Caco-2 (cell line): ENCODE measurements around the gene RAB5IF. TPM values are rescaled to one million over a fixed set of nuclear protein-coding genes. Genes with fewer than 3 reads are reported as not detected.

Source experiments
- Bru-seq: library from RNA; stranded (reverse); fragments of 400-500 nt; gene quantifications from one replicate; lab custom pipeline; 2021; lab: Mats Ljungman, UMichigan
- BruChase-seq, 2 experiments: library from RNA; stranded (reverse); fragments of 400-500 nt; gene quantifications; one replicate each; lab custom pipeline; 2021; lab: Mats Ljungman, UMichigan
- BruUV-seq: library from RNA; stranded (reverse); fragments of 400-500 nt; replicated peaks from 2 replicates; lab custom pipeline; 2021; lab: Mats Ljungman, UMichigan
- CTCF ChIA-PET: fragments of 300-600 bp; sonication (Branson Sonifier 250); formaldehyde crosslinking; loops from one replicate; lab custom pipeline; 2022; ENCODE audit warnings: antibody characterized with exemption; lab: Charles Lee
- POLR2A ChIA-PET: fragments of 300-600 bp; sonication (Branson Sonifier 250); formaldehyde crosslinking; loops from one replicate; lab custom pipeline; 2022; ENCODE audit warnings: antibody characterized with exemption; lab: Charles Lee
- DNase-seq, 2 experiments: peaks; one replicate each; pipeline versions ENCODE4 v3.0.0 to v3.0.0-alpha.2; 2020 to 2022
- H3K27me3 ChIP-seq: replicated peaks from 2 replicates; pipeline ENCODE4 v1.6.0; 2011; ENCODE audit warnings: low read length; ENCODE audit not compliant: control insufficient read depth, insufficient read depth
- H3K36me3 ChIP-seq: 2 replicates; pipeline ENCODE4 v1.5.1; 2011; ENCODE audit warnings: low read length; ENCODE audit not compliant: control insufficient read depth, insufficient read depth
- H3K4me1 ChIP-seq: fragments of 250-450 bp; sonication (Bioruptor Pico); 2 replicates; pipeline ENCODE4 v1.5.1; 2020; ENCODE audit warnings: mild to moderate bottlenecking
- H3K4me3 ChIP-seq: 2 replicates; pipeline ENCODE4 v1.5.1; 2011; ENCODE audit warnings: low read depth, mild to moderate bottlenecking, control low read depth, low read length
- H3K9me3 ChIP-seq: fragments of 250-450 bp; sonication (Bioruptor Pico); 2 replicates; pipeline ENCODE4 v1.5.1; 2020; ENCODE audit warnings: mild to moderate bottlenecking, moderate library complexity
- H3K27ac Mint-ChIP-seq: one replicate; pipeline ENCODE4 v1.8.0; 2022; ENCODE audit warnings: mixed read lengths; ENCODE audit not compliant: unreplicated experiment
- H3K27me3 Mint-ChIP-seq: one replicate; pipeline ENCODE4 v1.8.0; 2022; ENCODE audit warnings: mixed read lengths; ENCODE audit not compliant: insufficient read depth, unreplicated experiment
- H3K36me3 Mint-ChIP-seq: one replicate; pipeline ENCODE4 v1.8.0; 2022; ENCODE audit warnings: mild to moderate bottlenecking, mixed read lengths; ENCODE audit not compliant: insufficient read depth, unreplicated experiment
- H3K4me1 Mint-ChIP-seq: one replicate; pipeline ENCODE4 v1.8.0; 2022; ENCODE audit warnings: low read depth, mixed read lengths; ENCODE audit not compliant: unreplicated experiment
- H3K4me3 Mint-ChIP-seq: one replicate; pipeline ENCODE4 v1.8.0; 2022; ENCODE audit warnings: mild to moderate bottlenecking, moderate library complexity, mixed read lengths; ENCODE audit not compliant: unreplicated experiment
- H3K9me3 Mint-ChIP-seq: one replicate; pipeline ENCODE4 v1.8.0; 2022; ENCODE audit warnings: mixed read lengths; ENCODE audit not compliant: unreplicated experiment
- intact Hi-C: fragments of 100-400 bp; cut with micrococcal nuclease; formaldehyde crosslinking; loops from one replicate; pipeline ENCODE4 v1.10.0; 2022; ENCODE audit not compliant: unreplicated experiment
- long read RNA-seq: library from polyadenylated mRNA; stranded (forward); transcript quantifications from one replicate; pipeline ENCODE4 v2.0.0, GENCODE V29; 2022
- total RNA-seq: library from RNA; stranded (reverse); gene quantifications from 2 replicates; pipeline ENCODE4 v1.2.3, GENCODE V29; 2022
- TF ChIP-seq, protein P1 (sequence below), 2 experiments: fragments of 200-600 bp in 1 of 2; IDR thresholded peaks; 1 replicate in 1 of 2; 2 replicates in 1 of 2; pipeline versions ENCODE4 v1.5.1 to v1.8.0; 2011 to 2022; ENCODE audit warnings: antibody characterized with exemption in 1 of 2, control low read depth in 1 of 2, inconsistent platforms in 1 of 2, low read depth in 1 of 2, low read length in 1 of 2, mild to moderate bottlenecking in 1 of 2, moderate library complexity in 1 of 2; ENCODE audit not compliant: insufficient read depth in 1 of 2, severe bottlenecking in 1 of 2, unreplicated experiment in 1 of 2

RAB5IF gene, protein sequence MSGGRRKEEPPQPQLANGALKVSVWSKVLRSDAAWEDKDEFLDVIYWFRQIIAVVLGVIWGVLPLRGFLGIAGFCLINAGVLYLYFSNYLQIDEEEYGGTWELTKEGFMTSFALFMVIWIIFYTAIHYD
- total RNA-seq (279 and 282 TPM in 2 replicates), Bru-seq, nascent RNA (percentile 97 among the genes with signal in this experiment), BruChase-seq, experiment 1, labeled RNA remaining after a 2-hour chase (percentile 99 among the genes with signal in this experiment), BruChase-seq, experiment 2, labeled RNA remaining after a 6-hour chase (percentile 100 among the genes with signal in this experiment)
- long read RNA-seq, transcript RAB5IF-201 (3 exons, 896 nt) = minor isoform, 8 of 604 reads
- long read RNA-seq, transcript RAB5IF-204 (5 exons, 1,170 nt) = minor isoform, 14 of 604 reads
- long read RNA-seq, transcript RAB5IF-202 (4 exons, 1,114 nt) = major isoform, 536 of 604 reads
- long read RNA-seq, partial matches to known transcripts = 4 of 604 reads
- long read RNA-seq, other reads (novel, unspliced or antisense) = 38 of 604 reads

DNA sequence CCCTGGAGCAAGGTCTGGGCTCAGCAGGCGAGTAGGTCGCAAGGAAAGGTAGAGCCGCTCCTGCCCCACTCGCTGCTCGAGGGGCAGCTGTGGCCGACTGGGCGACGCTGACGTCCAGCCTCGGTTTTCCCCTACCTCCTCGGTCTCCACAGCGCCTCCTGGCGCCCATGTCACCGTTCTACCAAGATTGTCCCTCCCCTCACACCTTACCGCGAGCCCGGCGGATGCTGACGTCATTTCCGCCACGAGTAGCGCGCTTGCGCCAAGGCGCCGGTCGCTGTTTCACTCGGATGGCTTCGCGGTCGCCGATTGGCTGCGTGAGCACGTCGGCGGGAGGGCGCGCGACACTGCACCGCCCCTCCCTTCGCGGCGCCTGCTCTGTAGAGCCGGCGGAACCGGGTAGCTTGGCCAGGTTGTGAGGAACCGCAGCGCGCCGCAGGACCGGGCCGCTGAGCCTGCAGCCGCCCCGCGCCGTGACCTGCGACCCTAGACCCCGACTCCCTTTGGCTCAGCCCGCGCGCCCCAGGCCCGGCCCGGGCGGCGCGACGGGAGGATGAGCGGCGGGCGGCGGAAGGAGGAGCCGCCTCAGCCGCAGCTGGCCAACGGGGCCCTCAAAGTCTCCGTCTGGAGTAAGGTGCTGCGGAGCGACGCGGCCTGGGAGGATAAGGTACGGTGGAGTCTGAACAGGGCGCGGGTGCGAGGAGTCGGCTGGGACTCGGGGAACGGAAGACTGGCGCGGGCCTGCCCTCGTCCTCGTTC, at the start of gene RAB5IF:
Gene RAB5IF (plus strand): TSS at position 381 of the 759 bp plus-strand sequence. CDS start 173 bp downstream, at position 554.
- peaks cover 19% of the 10 kb centered on the region for H3K4me1 ChIP-seq
- H3K27me3 Mint-ChIP-seq = no peaks in the 10 kb centered on the region
- peak within 1 kb of the TSS; percentile 85 for H3K4me3 ChIP-seq
- TF ChIP-seq, protein P1, sequence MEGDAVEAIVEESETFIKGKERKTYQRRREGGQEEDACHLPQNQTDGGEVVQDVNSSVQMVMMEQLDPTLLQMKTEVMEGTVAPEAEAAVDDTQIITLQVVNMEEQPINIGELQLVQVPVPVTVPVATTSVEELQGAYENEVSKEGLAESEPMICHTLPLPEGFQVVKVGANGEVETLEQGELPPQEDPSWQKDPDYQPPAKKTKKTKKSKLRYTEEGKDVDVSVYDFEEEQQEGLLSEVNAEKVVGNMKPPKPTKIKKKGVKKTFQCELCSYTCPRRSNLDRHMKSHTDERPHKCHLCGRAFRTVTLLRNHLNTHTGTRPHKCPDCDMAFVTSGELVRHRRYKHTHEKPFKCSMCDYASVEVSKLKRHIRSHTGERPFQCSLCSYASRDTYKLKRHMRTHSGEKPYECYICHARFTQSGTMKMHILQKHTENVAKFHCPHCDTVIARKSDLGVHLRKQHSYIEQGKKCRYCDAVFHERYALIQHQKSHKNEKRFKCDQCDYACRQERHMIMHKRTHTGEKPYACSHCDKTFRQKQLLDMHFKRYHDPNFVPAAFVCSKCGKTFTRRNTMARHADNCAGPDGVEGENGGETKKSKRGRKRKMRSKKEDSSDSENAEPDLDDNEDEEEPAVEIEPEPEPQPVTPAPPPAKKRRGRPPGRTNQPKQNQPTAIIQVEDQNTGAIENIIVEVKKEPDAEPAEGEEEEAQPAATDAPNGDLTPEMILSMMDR (IDR thresholded peaks at IDR 0.05; ENCODE audit: insufficient read depth in 1 of 2, low read depth in 1 of 2, low read length in 1 of 2, severe bottlenecking in 1 of 2, unreplicated experiment in 1 of 2) = peak; percentile 98 to 99
- H3K36me3 Mint-ChIP-seq = peaks cover 60% of the 10 kb centered on the region
- H3K27ac Mint-ChIP-seq = peak within 1 kb of the TSS; percentile 89
- H3K9me3 Mint-ChIP-seq = no peaks in the 10 kb centered on the region
- DNase-seq = peak; percentile 100
- H3K4me3 Mint-ChIP-seq = peak within 1 kb of the TSS; percentile 91
- no TSS peak for BruUV-seq
- intact Hi-C loops = loop anchor here (1.0 to 2.0 kb wide), 4 partner anchors 30 to 149 kb away; no protein-coding TSS in a partner anchor
- H3K36me3 ChIP-seq = peaks cover 5% of the 10 kb centered on the region
- H3K9me3 ChIP-seq = no peaks in the 10 kb centered on the region
- ChIA-PET POLR2A (interaction anchor here (0.5 to 2.7 kb wide), 19 partner anchors 10 to 884 kb away, joined by 3 to 27 read pairs (median 5); partner anchors contain the start of genes DSN1, NDRG3, RBM39 and TGIF2), CTCF (interaction anchor here (0.5 to 3.5 kb wide), 41 partner anchors 8 to 1843 kb away, joined by 3 to 31 read pairs (median 5); partner anchors contain the start of genes DSN1, MYL9, NDRG3 and SCAND1)
- no peaks in the 10 kb centered on the region for H3K27me3 ChIP-seq
- H3K4me1 Mint-ChIP-seq = peaks cover 17% of the 10 kb centered on the region

DNA sequence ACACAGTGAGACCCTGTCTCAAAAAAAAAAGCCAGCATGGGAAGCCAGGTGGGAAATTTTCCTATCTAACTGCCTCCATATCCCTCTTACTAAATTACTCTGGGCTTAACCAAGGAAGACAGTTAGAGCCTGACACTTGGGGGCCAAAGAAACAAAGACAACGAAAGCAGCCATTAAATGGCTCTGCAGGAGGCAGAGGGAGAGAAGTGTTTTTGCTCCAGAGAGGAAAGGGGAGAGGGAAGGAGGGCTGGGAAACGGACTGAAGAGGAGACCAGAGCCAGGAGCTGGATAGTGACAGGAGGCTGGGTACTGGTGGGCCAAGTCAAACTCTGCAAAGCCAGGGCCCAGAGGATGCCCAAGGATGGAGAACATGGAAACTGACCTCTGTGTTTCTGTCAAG, 42.9 kb upstream of the RAB5IF start:
- Mint-ChIP-seq H3K27ac (no peak overlapping the region), H3K4me1 (peaks cover 7% of the 10 kb centered on the region), H3K4me3 (no peak overlapping the region), H3K9me3 (peaks cover 18% of the 10 kb centered on the region), H3K36me3 (no peaks in the 10 kb centered on the region), H3K27me3 (no peaks in the 10 kb centered on the region)
- H3K9me3 ChIP-seq = peaks cover 10% of the 10 kb centered on the region
- no peak overlapping the region for H3K4me3 ChIP-seq
- DNase-seq = no peak
- ChIA-PET CTCF (interaction anchor here (1.1 to 1.3 kb wide), 2 partner anchors 14 to 43 kb away, joined by 3 to 5 read pairs; partner anchors contain the start of gene RAB5IF), POLR2A (no interaction called here)
- intact Hi-C loops = loop anchor here (1.0 kb wide), 1 partner anchor 11 kb away; the partner anchor contains the start of gene TGIF2
- no peaks in the 10 kb centered on the region for H3K36me3 ChIP-seq
- TF ChIP-seq, protein P1 (IDR thresholded peaks at IDR 0.05; ENCODE audit: insufficient read depth in 1 of 2, low read depth in 1 of 2, low read length in 1 of 2, severe bottlenecking in 1 of 2, unreplicated experiment in 1 of 2) = no peak
- no peaks in the 10 kb centered on the region for H3K27me3 ChIP-seq
- H3K4me1 ChIP-seq = peaks cover 8% of the 10 kb centered on the region; the same call in 1 of the 2 replicates
- no TSS peak for BruUV-seq
